B cell (primary cell): ENCODE data around the gene MLXIP. TPM values are rescaled to one million over a fixed set of nuclear protein-coding genes. Genes with fewer than 3 reads are reported as not detected.

Experiments
- ATAC-seq: fragments of 200-7000 bp; cut with Tn5 transposase; one replicate; pipeline ENCODE4 v1.10.0; 2021; ENCODE audit warnings: low read depth, mild to moderate bottlenecking, moderate number of reproducible peaks, moderate library complexity
- CTCF ChIA-PET: fragments of 350-600 bp; sonication (Branson Sonifier 250); formaldehyde crosslinking; loops from one replicate; lab custom pipeline; 2021; ENCODE audit warnings: antibody characterized with exemption, inconsistent platforms; lab: Charles Lee
- POLR2A ChIA-PET: fragments of 350-600 bp; sonication (Branson Sonifier 250); formaldehyde crosslinking; loops from one replicate; lab custom pipeline; 2021; ENCODE audit warnings: antibody characterized with exemption; lab: Charles Lee
- DNase-seq: peaks from one replicate; pipeline ENCODE4 v3.0.0; 2013
- H2AFZ ChIP-seq: 2 replicates; pipeline ENCODE4 v1.6.1; 2012; ENCODE audit warnings: mild to moderate bottlenecking, low read depth, low read length; ENCODE audit not compliant: insufficient read depth, poor library complexity, severe bottlenecking
- H3K27ac ChIP-seq, 2 donors: 1 replicate in 1 of 2; 2 replicates in 1 of 2; pipeline ENCODE4 v1.5.1; 2012 to 2013; ENCODE audit warnings: low read length in 2 of 2, mild to moderate bottlenecking in 2 of 2, moderate library complexity in 1 of 2
- H3K27me3 ChIP-seq, 4 experiments: fragments of 200-600 bp in 1 of 4; sonication (generic) in 1 of 4; replicated peaks in 1 of 4; 1 replicate in 2 of 4; 2 replicates in 2 of 4; pipeline versions ENCODE4 v1.6.1 to v1.7.0; 2013 to 2016; ENCODE audit warnings: low read length in 3 of 4, mild to moderate bottlenecking in 2 of 4, mixed read lengths in 1 of 4, moderate library complexity in 1 of 4; ENCODE audit not compliant: insufficient read depth in 4 of 4, control insufficient read depth in 3 of 4; ENCODE audit errors: control extremely low read depth in 1 of 4
- H3K36me3 ChIP-seq, 2 experiments: replicated peaks in 1 of 2; 1 replicate in 1 of 2; 2 replicates in 1 of 2; pipeline versions ENCODE4 v1.6.1 to v1.7.1; 2013; ENCODE audit warnings: low read length in 1 of 2; ENCODE audit not compliant: insufficient read depth in 2 of 2, control insufficient read depth in 1 of 2; ENCODE audit errors: control extremely low read depth in 1 of 2, extremely low read depth in 1 of 2
- H3K4me1 ChIP-seq, 2 donors: fragments of 200-600 bp in 1 of 2; sonication (generic) in 1 of 2; 1 replicate in 1 of 2; 2 replicates in 1 of 2; pipeline versions ENCODE4 v1.5.1 to v1.6.1; 2013 to 2017; ENCODE audit warnings: low read length in 2 of 2; ENCODE audit not compliant: control insufficient read depth in 2 of 2, insufficient read depth in 2 of 2
- H3K4me2 ChIP-seq: replicated peaks from 2 replicates; pipeline ENCODE3; 2012; ENCODE audit warnings: mild to moderate bottlenecking, low read depth, low read length; ENCODE audit not compliant: poor library complexity, severe bottlenecking
- H3K4me3 ChIP-seq, 5 experiments: fragments of 200-600 bp in 1 of 5; sonication (generic) in 1 of 5; 1 replicate in 3 of 5; 2 replicates in 2 of 5; pipeline versions ENCODE4 v1.5.1 to v1.7.0; 2011 to 2016; ENCODE audit warnings: low read length in 4 of 5, mild to moderate bottlenecking in 4 of 5, low read depth in 2 of 5, control low read depth in 1 of 5, moderate library complexity in 1 of 5; ENCODE audit not compliant: insufficient read depth in 1 of 5; ENCODE audit errors: control extremely low read depth in 1 of 5, extremely low read depth in 1 of 5
- H3K79me2 ChIP-seq: fragments of 200-600 bp; sonication (generic); one replicate; pipeline ENCODE4 v1.6.0; 2016; ENCODE audit warnings: low read length; ENCODE audit not compliant: control insufficient read depth, insufficient read depth
- H3K9ac ChIP-seq: fragments of 200-600 bp; sonication (generic); 2 replicates; pipeline ENCODE4 v1.6.1; 2017; ENCODE audit warnings: mild to moderate bottlenecking, low read length, moderate library complexity
- H3K9me3 ChIP-seq, 3 donors: one replicate each; pipeline versions ENCODE4 v1.6.1 to v1.7.1; 2013; ENCODE audit warnings: low read length in 2 of 3; ENCODE audit not compliant: control insufficient read depth in 2 of 3, insufficient read depth in 1 of 3; ENCODE audit errors: control extremely low read depth in 1 of 3
- H4K20me1 ChIP-seq: 2 replicates; pipeline ENCODE4 v1.6.0; 2012; ENCODE audit warnings: mild to moderate bottlenecking, low read length; ENCODE audit not compliant: insufficient read depth, control insufficient read depth, poor library complexity, severe bottlenecking
- H3K27ac Mint-ChIP-seq: one replicate; pipeline ENCODE4 v1.8.0; 2021; ENCODE audit warnings: mixed read lengths
- H3K27me3 Mint-ChIP-seq: one replicate; pipeline ENCODE4 v1.8.0; 2021; ENCODE audit warnings: mixed read lengths
- H3K4me1 Mint-ChIP-seq: one replicate; pipeline ENCODE4 v1.8.0; 2021; ENCODE audit warnings: mixed read lengths
- H3K4me3 Mint-ChIP-seq: one replicate; pipeline ENCODE4 v1.8.0; 2021; ENCODE audit warnings: mixed read lengths
- H3K9me3 Mint-ChIP-seq: one replicate; pipeline ENCODE4 v1.8.0; 2022; ENCODE audit warnings: mixed read lengths; ENCODE audit not compliant: insufficient read depth
- CTCF ChIP-seq: fragments of 200-600 bp; IDR thresholded peaks from one replicate; pipeline ENCODE4 v1.8.0; 2022; ENCODE audit warnings: antibody characterized with exemption, mild to moderate bottlenecking
- EZH2 ChIP-seq: IDR thresholded peaks from 2 replicates; pipeline ENCODE4 v1.6.1; 2012; ENCODE audit warnings: borderline replicate concordance, low read depth, mild to moderate bottlenecking, moderate library complexity, low read length; ENCODE audit not compliant: insufficient read depth, poor library complexity, severe bottlenecking
- WGBS: methylation state at CpG from one replicate; pipeline ENCODE4 v1.1.5; 2013; ENCODE audit warnings: missing lambda C conversion rate; ENCODE audit not compliant: insufficient coverage; 5-methylcytosine and 5-hydroxymethylcytosine counted together
- intact Hi-C: fragments of 100-400 bp; cut with micrococcal nuclease; formaldehyde crosslinking; loops from one replicate; pipeline ENCODE4 v1.10.0; 2022
- polyA plus RNA-seq: library from polyadenylated mRNA; depleted of rRNA; stranded (reverse); fragments of >200 nt; gene quantifications from 2 replicates; pipeline ENCODE4 v1.2.3, GENCODE V29; 2012
- total RNA-seq, 2 donors: library from RNA; stranded (reverse); fragments of 120-200 nt in 1 of 2; gene quantifications; 1 replicate in 1 of 2; 2 replicates in 1 of 2; pipeline versions ENCODE4 v1.2.3 to v1.2.4, GENCODE V29; 2013 to 2022

MLXIP gene
- total and polyA plus RNA-seq, 2 donors (not counting 1 experiment from before 2014, with no cell fraction given): 28.1 to 91.2 TPM

GRCh38 chr12:122155705-122156104 is 77.1 kb downstream of the MLXIP start:
- H3K27ac ChIP-seq: no peak overlapping the region
- Mint-ChIP-seq H3K27me3 (peaks cover 6% of the 10 kb centered on the region), H3K4me1 (no peaks in the 10 kb centered on the region), H3K27ac (no peak overlapping the region), H3K9me3 (no peaks in the 10 kb centered on the region), H3K4me3 (no peak overlapping the region)
- H3K9ac ChIP-seq: no peak overlapping the region
- 97% methylated on average over 7 of the region's 10 CpGs for WGBS
- no peaks in the 10 kb centered on the region for H3K36me3 ChIP-seq
- no peak overlapping the region for H2AFZ ChIP-seq
- no peaks in the 10 kb centered on the region for H3K27me3 ChIP-seq
- intact Hi-C loops: no loop called here
- H3K4me2 ChIP-seq: no peak overlapping the region
- no peaks in the 10 kb centered on the region for H3K9me3 ChIP-seq
- DNase-seq (no peak), ATAC-seq (no peak)
- no peaks in the 10 kb centered on the region for H3K79me2 ChIP-seq
- TF ChIP-seq CTCF (no peak), EZH2 (no peak)
- H3K4me3 ChIP-seq: no peak overlapping the region
- CTCF ChIA-PET: no interaction called here
- no peaks in the 10 kb centered on the region for H4K20me1 ChIP-seq
- POLR2A ChIA-PET: no interaction called here
- no peaks in the 10 kb centered on the region for H3K4me1 ChIP-seq

GRCh38 chr12:122158700-122159285 is 80.2 kb downstream of the MLXIP start:
- H3K9ac ChIP-seq: no peak overlapping the region
- WGBS: 96% methylated on average over 4 of the region's 7 CpGs
- H3K27ac Mint-ChIP-seq: no peak overlapping the region
- no peaks in the 10 kb centered on the region for H3K4me1 ChIP-seq
- ChIA-PET POLR2A (no interaction called here), CTCF (interaction anchor here (0.7 to 1.0 kb wide), 2 partner anchors 222 to 1797 kb away, joined by 3 to 4 read pairs; no protein-coding TSS in a partner anchor)
- ATAC-seq (no peak), DNase-seq (no peak)
- H3K4me2 ChIP-seq: no peak overlapping the region
- TF ChIP-seq CTCF (no peak), EZH2 (no peak)
- H3K27me3 Mint-ChIP-seq: peaks cover 4% of the 10 kb centered on the region
- H3K4me3 Mint-ChIP-seq: no peak overlapping the region
- H3K9me3 Mint-ChIP-seq: no peaks in the 10 kb centered on the region
- H4K20me1 ChIP-seq: no peaks in the 10 kb centered on the region
- H3K4me1 Mint-ChIP-seq: no peaks in the 10 kb centered on the region
- H3K27me3 ChIP-seq: no peaks in the 10 kb centered on the region
- H3K27ac ChIP-seq: no peak overlapping the region
- no peak overlapping the region for H3K4me3 ChIP-seq
- intact Hi-C loops: no loop called here
- H2AFZ ChIP-seq: no peak overlapping the region
- no peaks in the 10 kb centered on the region for H3K79me2 ChIP-seq
- no peaks in the 10 kb centered on the region for H3K36me3 ChIP-seq
- H3K9me3 ChIP-seq: no peaks in the 10 kb centered on the region
